SK-N-SH treated with all-trans-retinoic acid at 6 μM for 48 hours (cell line): ENCODE data around the gene CD276.

Experiments used
- ATAC-seq: fragments of 200-7000 bp; cut with Tn5 transposase; 3 replicates; pipeline ENCODE4 v1.9.1; 2020; ENCODE audit warnings: mild to moderate bottlenecking, moderate library complexity
- ARNTL ChIP-seq: fragments of 450-650 bp; formaldehyde crosslinking; IDR thresholded peaks from 2 replicates; pipeline ENCODE4 v1.5.0; 2020; ENCODE audit warnings: low read depth, mild to moderate bottlenecking, moderate library complexity, borderline replicate concordance
- BACH2 ChIP-seq: fragments of 250-450 bp; sonication (Bioruptor Pico); IDR thresholded peaks from 2 replicates; pipeline ENCODE4 v1.9.0; 2021; ENCODE audit warnings: mild to moderate bottlenecking, borderline replicate concordance
- CSDC2 ChIP-seq: fragments of 250-450 bp; sonication (Bioruptor Pico); IDR thresholded peaks from 2 replicates; pipeline ENCODE4 v1.5.0; 2020; ENCODE audit warnings: mild to moderate bottlenecking, moderate library complexity
- CSRNP3 ChIP-seq: fragments of 250-450 bp; sonication (Bioruptor Pico); IDR thresholded peaks from 2 replicates; pipeline ENCODE4 v1.5.1; 2021; ENCODE audit warnings: mild to moderate bottlenecking, moderate library complexity
- ESRRG ChIP-seq: fragments of 250-450 bp; sonication (Bioruptor Pico); IDR thresholded peaks from 2 replicates; pipeline ENCODE4 v1.6.1; 2021; ENCODE audit warnings: mild to moderate bottlenecking
- GLIS3 ChIP-seq: fragments of 250-450 bp; sonication (Bioruptor Pico); IDR thresholded peaks from 2 replicates; pipeline ENCODE4 v1.5.0; 2020; ENCODE audit warnings: mild to moderate bottlenecking, moderate library complexity
- ISL1 ChIP-seq: fragments of 250-450 bp; sonication (Bioruptor Pico); IDR thresholded peaks from 2 replicates; pipeline ENCODE4 v2.1.2; 2022; ENCODE audit warnings: mild to moderate bottlenecking, moderate library complexity
- OSR1 ChIP-seq: fragments of 250-450 bp; sonication (Bioruptor Pico); IDR thresholded peaks from 2 replicates; pipeline ENCODE4 v1.8.0; 2022; ENCODE audit warnings: moderate library complexity, mild to moderate bottlenecking, inconsistent platforms
- PATZ1 ChIP-seq: fragments of 250-450 bp; sonication (Bioruptor Pico); IDR thresholded peaks from 2 replicates; pipeline ENCODE4 v1.8.0; 2020; ENCODE audit warnings: mild to moderate bottlenecking, moderate library complexity, borderline replicate concordance
- POU6F1 ChIP-seq: fragments of 250-450 bp; sonication (Bioruptor Pico); IDR thresholded peaks from 2 replicates; pipeline ENCODE4 v1.8.0; 2021; ENCODE audit warnings: low read depth, mild to moderate bottlenecking, moderate library complexity, borderline replicate concordance
- PPARA ChIP-seq: fragments of 250-450 bp; sonication (Bioruptor Pico); IDR thresholded peaks from 2 replicates; pipeline ENCODE4 v1.5.0; 2020; ENCODE audit warnings: mild to moderate bottlenecking, borderline replicate concordance
- RARB ChIP-seq: fragments of 250-450 bp; sonication (Bioruptor Pico); IDR thresholded peaks from 2 replicates; pipeline ENCODE4 v1.8.0; 2021; ENCODE audit warnings: mild to moderate bottlenecking, moderate library complexity
- SNAI2 ChIP-seq: fragments of 250-450 bp; sonication (Bioruptor Pico); IDR thresholded peaks from 2 replicates; pipeline ENCODE4 v1.5.0; 2020; ENCODE audit warnings: mild to moderate bottlenecking, moderate library complexity
- TCF4 ChIP-seq: fragments of 250-450 bp; sonication (Bioruptor Pico); IDR thresholded peaks from 2 replicates; pipeline ENCODE4 v1.8.0; 2021; ENCODE audit warnings: mild to moderate bottlenecking, moderate library complexity, borderline replicate concordance
- TOX ChIP-seq: fragments of 250-450 bp; sonication (Bioruptor Pico); IDR thresholded peaks from 2 replicates; pipeline ENCODE4 v1.8.0; 2021; ENCODE audit warnings: mild to moderate bottlenecking, moderate library complexity, borderline replicate concordance
- ZC3H10 ChIP-seq: fragments of 250-450 bp; sonication (Bioruptor Pico); IDR thresholded peaks from 2 replicates; pipeline ENCODE4 v1.5.1; 2021; ENCODE audit warnings: mild to moderate bottlenecking, moderate library complexity
- ZFP30 ChIP-seq: fragments of 450-650 bp; formaldehyde crosslinking; IDR thresholded peaks from 2 replicates; pipeline ENCODE4 v1.5.0; 2022; ENCODE audit warnings: mild to moderate bottlenecking, moderate library complexity
- ZNF565 ChIP-seq: fragments of 450-650 bp; formaldehyde crosslinking; conservative IDR thresholded peaks from 2 replicates; pipeline ENCODE4 v1.5.0; 2020; ENCODE audit warnings: low read depth, mild to moderate bottlenecking, moderate library complexity
- ZNF70 ChIP-seq: fragments of 450-650 bp; formaldehyde crosslinking; IDR thresholded peaks from 2 replicates; pipeline ENCODE4 v1.5.0; 2020; ENCODE audit warnings: mild to moderate bottlenecking, moderate library complexity
- ZNF8 ChIP-seq: fragments of 450-650 bp; formaldehyde crosslinking; IDR thresholded peaks from 2 replicates; pipeline ENCODE4 v1.5.0; 2020; ENCODE audit warnings: mild to moderate bottlenecking, moderate library complexity
- TF ChIP-seq, protein P1 (sequence below): fragments of 250-450 bp; sonication (Bioruptor Pico); IDR thresholded peaks from 2 replicates; pipeline ENCODE4 v1.5.1; 2020; ENCODE audit warnings: low read depth, mild to moderate bottlenecking, moderate library complexity
- TF ChIP-seq, protein P2 (sequence below): fragments of 250-450 bp; sonication (Bioruptor Pico); IDR thresholded peaks from 2 replicates; pipeline ENCODE4 v1.5.0; 2020; ENCODE audit warnings: mild to moderate bottlenecking, moderate library complexity

CD276 gene

GRCh38 chr15:73687351-73687750 lies 3.2 kb downstream of the CD276 start:
- no peak for ATAC-seq
- TF ChIP-seq, protein P1, sequence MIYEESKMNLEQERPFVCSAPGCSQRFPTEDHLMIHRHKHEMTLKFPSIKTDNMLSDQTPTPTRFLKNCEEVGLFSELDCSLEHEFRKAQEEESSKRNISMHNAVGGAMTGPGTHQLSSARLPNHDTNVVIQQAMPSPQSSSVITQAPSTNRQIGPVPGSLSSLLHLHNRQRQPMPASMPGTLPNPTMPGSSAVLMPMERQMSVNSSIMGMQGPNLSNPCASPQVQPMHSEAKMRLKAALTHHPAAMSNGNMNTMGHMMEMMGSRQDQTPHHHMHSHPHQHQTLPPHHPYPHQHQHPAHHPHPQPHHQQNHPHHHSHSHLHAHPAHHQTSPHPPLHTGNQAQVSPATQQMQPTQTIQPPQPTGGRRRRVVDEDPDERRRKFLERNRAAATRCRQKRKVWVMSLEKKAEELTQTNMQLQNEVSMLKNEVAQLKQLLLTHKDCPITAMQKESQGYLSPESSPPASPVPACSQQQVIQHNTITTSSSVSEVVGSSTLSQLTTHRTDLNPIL (CRISPR knock-in tag), result no peak
- TF ChIP-seq GLIS3 (CRISPR knock-in tag) (no peak), ZNF8 (CRISPR knock-in tag) (no peak), ISL1 (CRISPR knock-in tag) (no peak), TCF4 (CRISPR knock-in tag) (no peak), TOX (CRISPR knock-in tag) (no peak), PPARA (CRISPR knock-in tag) (no peak), ZFP30 (no peak), BACH2 (CRISPR knock-in tag) (no peak), CSRNP3 (no peak), SNAI2 (no peak)

DNA sequence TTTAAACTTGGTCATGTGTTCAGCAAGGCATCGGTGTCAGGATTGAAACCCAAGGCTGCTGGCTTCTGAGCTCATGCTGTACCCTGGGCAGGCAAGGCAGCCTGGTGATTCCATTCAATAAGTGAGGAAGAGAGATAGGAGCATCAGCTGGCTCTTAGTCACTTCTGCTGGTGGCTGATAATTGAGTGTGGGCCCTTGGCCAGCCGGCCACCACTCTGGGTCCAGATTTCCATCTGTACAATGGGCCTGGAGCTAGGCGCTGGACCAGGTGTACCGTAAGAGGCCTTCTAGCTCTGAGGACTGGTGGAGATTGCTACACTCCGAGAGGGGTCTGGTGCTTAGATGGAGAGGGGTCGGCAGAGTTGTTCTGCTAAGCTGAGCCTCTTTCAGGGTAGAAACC lies 4.3 kb downstream of the CD276 start:
- TF ChIP-seq, protein P1 (CRISPR knock-in tag), result no peak
- TF ChIP-seq BACH2 (CRISPR knock-in tag) (no peak), ZNF565 (CRISPR knock-in tag) (no peak), TCF4 (CRISPR knock-in tag) (no peak), CSRNP3 (no peak), POU6F1 (CRISPR knock-in tag) (no peak), TOX (CRISPR knock-in tag) (no peak), ZNF70 (CRISPR knock-in tag) (no peak), ZFP30 (no peak), ESRRG (CRISPR knock-in tag) (no peak), OSR1 (CRISPR knock-in tag) (no peak), CSDC2 (CRISPR knock-in tag) (no peak), ARNTL (CRISPR knock-in tag) (no peak), RARB (CRISPR knock-in tag) (no peak), PPARA (CRISPR knock-in tag) (no peak), ZC3H10 (CRISPR knock-in tag) (no peak), PATZ1 (CRISPR knock-in tag) (no peak), ISL1 (CRISPR knock-in tag) (no peak)
- TF ChIP-seq, protein P2, sequence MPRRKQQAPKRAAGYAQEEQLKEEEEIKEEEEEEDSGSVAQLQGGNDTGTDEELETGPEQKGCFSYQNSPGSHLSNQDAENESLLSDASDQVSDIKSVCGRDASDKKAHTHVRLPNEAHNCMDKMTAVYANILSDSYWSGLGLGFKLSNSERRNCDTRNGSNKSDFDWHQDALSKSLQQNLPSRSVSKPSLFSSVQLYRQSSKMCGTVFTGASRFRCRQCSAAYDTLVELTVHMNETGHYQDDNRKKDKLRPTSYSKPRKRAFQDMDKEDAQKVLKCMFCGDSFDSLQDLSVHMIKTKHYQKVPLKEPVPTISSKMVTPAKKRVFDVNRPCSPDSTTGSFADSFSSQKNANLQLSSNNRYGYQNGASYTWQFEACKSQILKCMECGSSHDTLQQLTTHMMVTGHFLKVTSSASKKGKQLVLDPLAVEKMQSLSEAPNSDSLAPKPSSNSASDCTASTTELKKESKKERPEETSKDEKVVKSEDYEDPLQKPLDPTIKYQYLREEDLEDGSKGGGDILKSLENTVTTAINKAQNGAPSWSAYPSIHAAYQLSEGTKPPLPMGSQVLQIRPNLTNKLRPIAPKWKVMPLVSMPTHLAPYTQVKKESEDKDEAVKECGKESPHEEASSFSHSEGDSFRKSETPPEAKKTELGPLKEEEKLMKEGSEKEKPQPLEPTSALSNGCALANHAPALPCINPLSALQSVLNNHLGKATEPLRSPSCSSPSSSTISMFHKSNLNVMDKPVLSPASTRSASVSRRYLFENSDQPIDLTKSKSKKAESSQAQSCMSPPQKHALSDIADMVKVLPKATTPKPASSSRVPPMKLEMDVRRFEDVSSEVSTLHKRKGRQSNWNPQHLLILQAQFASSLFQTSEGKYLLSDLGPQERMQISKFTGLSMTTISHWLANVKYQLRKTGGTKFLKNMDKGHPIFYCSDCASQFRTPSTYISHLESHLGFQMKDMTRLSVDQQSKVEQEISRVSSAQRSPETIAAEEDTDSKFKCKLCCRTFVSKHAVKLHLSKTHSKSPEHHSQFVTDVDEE (CRISPR knock-in tag), result no peak
- TF ChIP-seq, all 23 proteins: peak for 0
- no peak for ATAC-seq
